Prostate gland (tissue), 2 donors: Measurements from ENCODE around the gene UPF2.

ENCODE experiments used
- POLR2A ChIP-seq: fragments of 450-650 bp; IDR thresholded peaks from one replicate; pipeline ENCODE4 v1.6.1; 2016; ENCODE audit warnings: antibody characterized with exemption, mild to moderate bottlenecking
- POLR2AphosphoS5 ChIP-seq: sonication (generic); formaldehyde crosslinking; IDR thresholded peaks from one replicate; pipeline ENCODE4 v1.6.1; 2017; ENCODE audit warnings: antibody characterized with exemption
- TF ChIP-seq, protein P1 (sequence below), 4 experiments: fragments of 200-600 bp in 2 of 4; fragments of 450-650 bp in 2 of 4; sonication (generic) in 2 of 4; IDR thresholded peaks; 1 replicate in 3 of 4; 2 replicates in 1 of 4; pipeline ENCODE4 v1.5.1; 2016 to 2019; ENCODE audit warnings: antibody characterized with exemption in 4 of 4, mild to moderate bottlenecking in 2 of 4, moderate library complexity in 2 of 4

DNA sequence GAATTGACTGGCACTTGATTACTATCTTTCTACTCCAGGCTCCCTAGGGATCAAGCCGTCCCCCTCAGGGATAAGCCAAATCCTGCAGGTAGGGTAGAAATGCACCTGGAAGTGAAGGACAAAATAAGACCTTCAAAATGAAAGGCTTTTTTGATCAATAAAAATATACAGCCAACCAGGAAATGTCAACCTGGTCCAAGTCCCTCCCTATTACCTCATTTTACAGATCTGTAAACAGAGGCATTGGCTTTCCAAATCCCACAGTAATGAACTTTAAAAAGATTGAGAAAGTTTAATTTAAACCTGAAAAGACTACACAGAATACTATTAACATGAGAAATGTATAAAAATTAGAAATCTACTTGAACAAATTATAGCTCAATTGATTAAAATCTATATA lies 53.7 kb downstream of the UPF2 start:
- TF ChIP-seq, protein P1, sequence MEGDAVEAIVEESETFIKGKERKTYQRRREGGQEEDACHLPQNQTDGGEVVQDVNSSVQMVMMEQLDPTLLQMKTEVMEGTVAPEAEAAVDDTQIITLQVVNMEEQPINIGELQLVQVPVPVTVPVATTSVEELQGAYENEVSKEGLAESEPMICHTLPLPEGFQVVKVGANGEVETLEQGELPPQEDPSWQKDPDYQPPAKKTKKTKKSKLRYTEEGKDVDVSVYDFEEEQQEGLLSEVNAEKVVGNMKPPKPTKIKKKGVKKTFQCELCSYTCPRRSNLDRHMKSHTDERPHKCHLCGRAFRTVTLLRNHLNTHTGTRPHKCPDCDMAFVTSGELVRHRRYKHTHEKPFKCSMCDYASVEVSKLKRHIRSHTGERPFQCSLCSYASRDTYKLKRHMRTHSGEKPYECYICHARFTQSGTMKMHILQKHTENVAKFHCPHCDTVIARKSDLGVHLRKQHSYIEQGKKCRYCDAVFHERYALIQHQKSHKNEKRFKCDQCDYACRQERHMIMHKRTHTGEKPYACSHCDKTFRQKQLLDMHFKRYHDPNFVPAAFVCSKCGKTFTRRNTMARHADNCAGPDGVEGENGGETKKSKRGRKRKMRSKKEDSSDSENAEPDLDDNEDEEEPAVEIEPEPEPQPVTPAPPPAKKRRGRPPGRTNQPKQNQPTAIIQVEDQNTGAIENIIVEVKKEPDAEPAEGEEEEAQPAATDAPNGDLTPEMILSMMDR (IDR thresholded peaks at IDR 0.05) = no peak
- TF ChIP-seq POLR2A (no peak), POLR2AphosphoS5 (no peak)
